ENCODE data around the gene ACOT9. TPM values are rescaled to one million over a fixed set of nuclear protein-coding genes. Genes with fewer than 3 reads are reported as not detected.

Gene ACOT9
- total and polyA plus RNA-seq, 10 of the 15 experiments (the other 5 are each of a cell fraction or from before 2014, with no cell fraction given) = 17.4 to 42.5 (median 23.3) TPM

- no peak overlapping the region for H2AFZ ChIP-seq (ENCODE audit: control insufficient read depth, low read depth, low read length)
- TSS peak; percentile 77 for BruUV-seq (replicated peaks)
- H3K36me3 ChIP-seq (ENCODE audit: control insufficient read depth in 2 of 2, insufficient read depth in 2 of 2, low read length in 1 of 2) = no peaks in the 10 kb centered on the region
- peak overlapping the region; percentile 68 for H3K4me3 ChIP-seq
- 28% methylated on average over 21 of the region's 21 CpGs for WGBS (ENCODE audit: insufficient coverage, insufficient replicate concordance, low lambda C conversion rate, missing lambda C conversion rate)
- FAIRE-seq (no peak), ATAC-seq (peak; percentile 3), DNase-seq (ENCODE audit: low read depth, low spot score) (no peak)
- ChIA-PET SMC1A (ENCODE audit: uncharacterized antibody, unreplicated experiment) (interaction anchor here (1.0 to 6.8 kb wide), 8 partner anchors 26 to 459 kb away, joined by 3 to 82 read pairs (median 4); partner anchors contain the start of gene ACOT9), CTCF (interaction anchor here (1.2 to 5.7 kb wide), 5 partner anchors 11 to 459 kb away, joined by 4 to 123 read pairs (median 11); partner anchors contain the start of gene EIF2S3), POLR2A (interaction anchor here (0.6 to 3.3 kb wide), 8 partner anchors 9 to 908 kb away, joined by 3 to 26 read pairs (median 4); partner anchors contain the start of gene ACOT9), RAD21 (ENCODE audit: unreplicated experiment) (interaction anchor here (0.6 to 5.7 kb wide), 12 partner anchors 30 to 458 kb away, joined by 3 to 96 read pairs (median 4); partner anchors contain the start of genes APOO, CXorf58 and EIF2S3)
- intact Hi-C loops (cut with micrococcal nuclease; ENCODE audit: unreplicated experiment) (loop anchor here (1.0 to 10.0 kb wide), 3 partner anchors 27 to 271 kb away; partner anchors contain the start of gene EIF2S3), in situ Hi-C loops (cut with MboI) (loop anchor here (5.0 kb wide), 1 partner anchor 118 kb away; no protein-coding TSS in a partner anchor)
- TF ChIP-seq MLLT1 (IDR thresholded peaks at IDR 0.05) = peak; percentile 54; the same call in 1 of the 2 replicates
- TF ChIP-seq ZNF207 (IDR thresholded peaks at IDR 0.05; ENCODE audit: borderline replicate concordance) = peak; percentile 19; the same call in 1 of the 2 replicates
- 0 out of 2 replicates have a peak, but pooled peaks have one; percentile 26 for TF ChIP-seq NR2C1 (IDR thresholded peaks at IDR 0.05)
- TF ChIP-seq GABPA (IDR thresholded peaks at IDR 0.05; ENCODE audit: low read depth) = 0 out of 2 replicates have a peak, but pooled peaks have one; percentile 44
- no peak for TF ChIP-seq CHD1 (IDR thresholded peaks at IDR 0.05; ENCODE audit: low read depth, low read length)
- 0 out of 2 replicates have a peak, but pooled peaks have one; percentile 14 for TF ChIP-seq POLR2AphosphoS5 (IDR thresholded peaks at IDR 0.05; ENCODE audit: low read length)
- TF ChIP-seq YY1 (IDR thresholded peaks at IDR 0.05; ENCODE audit: low read depth, low read length) = no peak
- peak; percentile 67 for TF ChIP-seq SMAD1 (IDR thresholded peaks at IDR 0.05; ENCODE audit: low read depth, partially characterized antibody)
- peaks cover 9% of the 10 kb centered on the region for H3K79me2 ChIP-seq (ENCODE audit: control insufficient read depth, insufficient read depth, low read length)
- H3K27ac ChIP-seq (ENCODE audit: control insufficient read depth, insufficient read depth) = peak overlapping the region; percentile 82
- H3K9me3 ChIP-seq (replicated peaks; ENCODE audit: control insufficient read depth, insufficient read depth, low read length) = no peaks in the 10 kb centered on the region; the same call in 2 of the 3 replicates
- no peaks in the 10 kb centered on the region for H3K27me3 ChIP-seq (replicated peaks in 1 of 2; ENCODE audit: control insufficient read depth in 2 of 2, insufficient read depth in 2 of 2, low read length in 1 of 2)
- H3K4me1 ChIP-seq (ENCODE audit: control insufficient read depth, insufficient read depth, low read length) = no peaks in the 10 kb centered on the region
- peak overlapping the region; percentile 45 for H3K4me2 ChIP-seq (ENCODE audit: control insufficient read depth, insufficient read depth)
- no peaks in the 10 kb centered on the region for H4K20me1 ChIP-seq (ENCODE audit: control insufficient read depth, insufficient read depth)
- peak overlapping the region; percentile 72 for H3K9ac ChIP-seq (ENCODE audit: control insufficient read depth, insufficient read depth, low read length)
Measured at GRCh38 chrX:23783589-23784469, 40.8 kb upstream of the ACOT9 start.

Measured in GM12878 (cell line).